HEK293T (cell line): Measurements from ENCODE around the gene MACROD2.

ENCODE experiments used
- CTCF ChIA-PET: fragments of 350-600 bp; formaldehyde crosslinking; extraction: SDS; loops from one replicate; lab custom pipeline; 2021; ENCODE audit warnings: antibody characterized with exemption, inconsistent platforms; lab: Yijun Ruan, JAX
- POLR2A ChIA-PET: fragments of 350-600 bp; formaldehyde crosslinking; extraction: SDS; loops from one replicate; lab custom pipeline; 2020; ENCODE audit warnings: antibody characterized with exemption, inconsistent platforms; lab: Yijun Ruan, JAX
- DNase-seq: peaks from one replicate; pipeline ENCODE4 v3.0.0; 2012; ENCODE audit warnings: mixed read lengths; ENCODE audit errors: extremely low spot score
- ARNT ChIP-seq: fragments of 450-650 bp; IDR thresholded peaks from 2 replicates; pipeline ENCODE4 v1.6.1; 2017; ENCODE audit warnings: mild to moderate bottlenecking
- BHLHE40 ChIP-seq: fragments of 450-650 bp; IDR thresholded peaks from 2 replicates; pipeline ENCODE4 v1.6.1; 2016; ENCODE audit warnings: mild to moderate bottlenecking, moderate library complexity, borderline replicate concordance
- CTBP1 ChIP-seq: fragments of 450-650 bp; IDR thresholded peaks from 2 replicates; pipeline ENCODE4 v1.6.1; 2016; ENCODE audit warnings: borderline replicate concordance
- ELF4 ChIP-seq: fragments of 450-650 bp; IDR thresholded peaks from 2 replicates; pipeline ENCODE4 v1.6.1; 2017; ENCODE audit warnings: antibody characterized with exemption
- FOXA1 ChIP-seq: fragments of 450-650 bp; IDR thresholded peaks from 2 replicates; pipeline ENCODE4 v1.6.1; 2016; ENCODE audit warnings: mild to moderate bottlenecking
- FOXK2 ChIP-seq: fragments of 450-650 bp; IDR thresholded peaks from 2 replicates; pipeline ENCODE4 v1.6.1; 2016; ENCODE audit warnings: mild to moderate bottlenecking
- FOXM1 ChIP-seq: fragments of 450-650 bp; IDR thresholded peaks from 2 replicates; pipeline ENCODE4 v1.6.1; 2017; ENCODE audit warnings: mild to moderate bottlenecking, borderline replicate concordance
- HDGF ChIP-seq: fragments of 450-650 bp; IDR thresholded peaks from 2 replicates; pipeline ENCODE4 v1.6.1; 2017; ENCODE audit warnings: antibody characterized with exemption, borderline replicate concordance
- L3MBTL2 ChIP-seq: fragments of 450-650 bp; conservative IDR thresholded peaks from 2 replicates; pipeline ENCODE4 v1.6.1; 2016; ENCODE audit warnings: mild to moderate bottlenecking
- LEF1 ChIP-seq: fragments of 450-650 bp; IDR thresholded peaks from 2 replicates; pipeline ENCODE4 v1.6.1; 2017; ENCODE audit warnings: mild to moderate bottlenecking, borderline replicate concordance
- NFRKB ChIP-seq: fragments of 450-650 bp; IDR thresholded peaks from 2 replicates; pipeline ENCODE4 v1.6.1; 2016; ENCODE audit warnings: mild to moderate bottlenecking, moderate library complexity
- PKNOX1 ChIP-seq: fragments of 450-650 bp; IDR thresholded peaks from 2 replicates; pipeline ENCODE4 v1.6.1; 2016
- SP1 ChIP-seq: fragments of 450-650 bp; IDR thresholded peaks from 2 replicates; pipeline ENCODE4 v1.6.1; 2017
- SUZ12 ChIP-seq: fragments of 450-650 bp; IDR thresholded peaks from 2 replicates; pipeline ENCODE4 v1.6.1; 2016; ENCODE audit warnings: mild to moderate bottlenecking
- TARDBP ChIP-seq: fragments of 450-650 bp; IDR thresholded peaks from 2 replicates; pipeline ENCODE4 v1.6.1; 2016
- ZNF384 ChIP-seq: fragments of 450-650 bp; IDR thresholded peaks from 2 replicates; pipeline ENCODE4 v1.6.1; 2016

The MACROD2 gene

GRCh38 chr20:15674253-15675060 is 1679.1 kb downstream of the MACROD2 start:
- no peak for DNase-seq
- CTCF ChIA-PET: no interaction called here
- POLR2A ChIA-PET: no interaction called here
- no peak for TF ChIP-seq FOXK2
- no peak for TF ChIP-seq CTBP1
- TF ChIP-seq ARNT: no peak
- TF ChIP-seq L3MBTL2: no peak
- no peak for TF ChIP-seq LEF1
- no peak for TF ChIP-seq SP1
- TF ChIP-seq SUZ12: no peak
- no peak for TF ChIP-seq ELF4
- TF ChIP-seq PKNOX1: no peak
- no peak for TF ChIP-seq FOXM1

- TF ChIP-seq FOXA1 (no peak), BHLHE40 (no peak), ZNF384 (no peak), CTBP1 (no peak), NFRKB (no peak), FOXK2 (no peak), HDGF (no peak), PKNOX1 (no peak), FOXM1 (no peak), ARNT (no peak), TARDBP (no peak), ELF4 (no peak), LEF1 (no peak), L3MBTL2 (no peak), SUZ12 (no peak), SP1 (no peak)
- DNase-seq: no peak
- ChIA-PET CTCF (no interaction called here), POLR2A (no interaction called here)
Observed at GRCh38 chr20:15675061-15675514, 1679.8 kb downstream of the MACROD2 start.

GRCh38 chr20:15675813-15676484 is 1680.6 kb downstream of the MACROD2 start:
- ChIA-PET CTCF (interaction anchor here (0.6 kb wide), 1 partner anchor 998 kb away, joined by 3 read pairs; no protein-coding TSS in a partner anchor), POLR2A (no interaction called here)
- TF ChIP-seq BHLHE40 (no peak), FOXM1 (no peak), CTBP1 (no peak), FOXK2 (no peak), ZNF384 (no peak), HDGF (no peak)
- DNase-seq: no peak

GRCh38 chr20:15676815-15677214 is 1681.5 kb downstream of the MACROD2 start:
- ChIA-PET POLR2A (no interaction called here), CTCF (no interaction called here)
- DNase-seq: no peak
- TF ChIP-seq TARDBP: no peak
- TF ChIP-seq ELF4: no peak
- no peak for TF ChIP-seq FOXM1
- no peak for TF ChIP-seq SP1
- TF ChIP-seq FOXK2: no peak

GRCh38 chr20:15682690-15683089 is 1687.4 kb downstream of the MACROD2 start:
- ChIA-PET CTCF (no interaction called here), POLR2A (no interaction called here)
- TF ChIP-seq NFRKB: no peak
- no peak for TF ChIP-seq PKNOX1
- TF ChIP-seq ELF4: no peak
- no peak for TF ChIP-seq HDGF
- no peak for TF ChIP-seq BHLHE40
- TF ChIP-seq LEF1: no peak
- no peak for TF ChIP-seq FOXA1
- no peak for TF ChIP-seq CTBP1
- no peak for TF ChIP-seq FOXK2
- DNase-seq: no peak

- DNase-seq: no peak
- CTCF ChIA-PET: no interaction called here
- POLR2A ChIA-PET: no interaction called here
- no peak for TF ChIP-seq FOXM1
- TF ChIP-seq BHLHE40: no peak
- TF ChIP-seq SUZ12: no peak
- no peak for TF ChIP-seq HDGF
- no peak for TF ChIP-seq SP1
- TF ChIP-seq ELF4: no peak
- TF ChIP-seq NFRKB: no peak
- TF ChIP-seq ARNT: no peak
- no peak for TF ChIP-seq LEF1
- TF ChIP-seq FOXA1: no peak
- no peak for TF ChIP-seq ZNF384
Observed at GRCh38 chr20:15692570-15692969, 1697.3 kb downstream of the MACROD2 start.
